Prostate gland (tissue), 2 donors: ENCODE data around the gene PARP14.
"Not testable (repeated sequence)": the region's sequence is repeated elsewhere in the genome, so short reads cannot be mapped to it uniquely, and the experiment has no call there.

Experiments used
- POLR2A ChIP-seq: fragments of 450-650 bp; IDR thresholded peaks from one replicate; pipeline ENCODE4 v1.6.1; 2016; ENCODE audit warnings: antibody characterized with exemption, mild to moderate bottlenecking
- TF ChIP-seq, protein P1 (sequence below), 4 experiments: fragments of 200-600 bp in 2 of 4; fragments of 450-650 bp in 2 of 4; sonication (generic) in 2 of 4; IDR thresholded peaks; 1 replicate in 3 of 4; 2 replicates in 1 of 4; pipeline ENCODE4 v1.5.1; 2016 to 2019; ENCODE audit warnings: antibody characterized with exemption in 4 of 4, mild to moderate bottlenecking in 2 of 4, moderate library complexity in 2 of 4

- TF ChIP-seq POLR2A = not testable (repeated sequence)
- TF ChIP-seq, protein P1, sequence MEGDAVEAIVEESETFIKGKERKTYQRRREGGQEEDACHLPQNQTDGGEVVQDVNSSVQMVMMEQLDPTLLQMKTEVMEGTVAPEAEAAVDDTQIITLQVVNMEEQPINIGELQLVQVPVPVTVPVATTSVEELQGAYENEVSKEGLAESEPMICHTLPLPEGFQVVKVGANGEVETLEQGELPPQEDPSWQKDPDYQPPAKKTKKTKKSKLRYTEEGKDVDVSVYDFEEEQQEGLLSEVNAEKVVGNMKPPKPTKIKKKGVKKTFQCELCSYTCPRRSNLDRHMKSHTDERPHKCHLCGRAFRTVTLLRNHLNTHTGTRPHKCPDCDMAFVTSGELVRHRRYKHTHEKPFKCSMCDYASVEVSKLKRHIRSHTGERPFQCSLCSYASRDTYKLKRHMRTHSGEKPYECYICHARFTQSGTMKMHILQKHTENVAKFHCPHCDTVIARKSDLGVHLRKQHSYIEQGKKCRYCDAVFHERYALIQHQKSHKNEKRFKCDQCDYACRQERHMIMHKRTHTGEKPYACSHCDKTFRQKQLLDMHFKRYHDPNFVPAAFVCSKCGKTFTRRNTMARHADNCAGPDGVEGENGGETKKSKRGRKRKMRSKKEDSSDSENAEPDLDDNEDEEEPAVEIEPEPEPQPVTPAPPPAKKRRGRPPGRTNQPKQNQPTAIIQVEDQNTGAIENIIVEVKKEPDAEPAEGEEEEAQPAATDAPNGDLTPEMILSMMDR (IDR thresholded peaks at IDR 0.05) = peak in 1 of 4 experiments; percentile 12
Measured at GRCh38 chr3:122651233-122651907, 29.3 kb upstream of the PARP14 start.
